SU-DHL-6 (cell line): ENCODE results near the gene MYCBP.
"Not testable (repeated sequence)": the region's sequence is repeated elsewhere in the genome, so short reads cannot be mapped to it uniquely, and the experiment has no call there.

ENCODE experiments used
- CTCF ChIP-seq: fragments of 200-600 bp; sonication (generic); IDR thresholded peaks from one replicate; pipeline ENCODE4 v1.5.1; 2017; ENCODE audit warnings: antibody characterized with exemption, mild to moderate bottlenecking, low read length, moderate library complexity; ENCODE audit not compliant: insufficient read depth, poor library complexity, severe bottlenecking
- EZH2phosphoT487 ChIP-seq: fragments of 200-600 bp; sonication (generic), shearing (Covaris generic); conservative IDR thresholded peaks from 2 replicates; pipeline ENCODE4 v1.6.1; 2018; ENCODE audit warnings: mild to moderate bottlenecking, antibody characterized with exemption, low read length, moderate library complexity, mixed read lengths

- not testable (repeated sequence) for TF ChIP-seq CTCF, EZH2phosphoT487
Observed at GRCh38 chr1:38914908-38915307, 41.8 kb upstream of the MYCBP start.
